ENCODE measurements around the gene IL1RAPL1.

DNA sequence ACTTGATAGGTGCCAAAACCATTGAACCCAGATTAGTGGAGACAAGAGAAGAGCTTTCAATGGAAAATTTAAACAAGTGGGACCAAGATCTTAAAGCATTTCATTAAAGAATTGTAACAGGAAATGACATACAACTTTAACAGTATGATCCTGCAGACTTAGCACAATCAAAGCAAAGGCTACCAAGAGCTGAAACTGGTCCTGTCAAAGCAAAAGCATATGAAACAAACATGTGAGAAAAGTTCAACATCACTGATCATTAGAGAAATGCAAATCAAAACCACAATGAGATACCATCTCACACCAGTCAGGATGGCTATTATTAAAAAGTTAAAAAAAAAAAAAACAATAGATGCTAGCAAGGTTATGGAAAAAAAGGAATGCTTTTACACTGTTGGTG is 425.6 kb downstream of the IL1RAPL1 start:
- TF ChIP-seq YY1 (IDR thresholded peaks at IDR 0.05; ENCODE audit: insufficient read depth, insufficient read length) (no peak), ZNF274 (IDR thresholded peaks at IDR 0.05; ENCODE audit: low read depth, low read length) (no peak), SUZ12 (IDR thresholded peaks at IDR 0.05; ENCODE audit: extremely low read depth, insufficient read depth, insufficient read length) (no peak)

Measured in NT2/D1 (cell line).